HCT116 (cell line): ENCODE results near the gene HOXD8. TPM values are rescaled to one million over a fixed set of nuclear protein-coding genes. Genes with fewer than 3 reads are reported as not detected.

Source experiments
- ATAC-seq: fragments of 200-7000 bp; cut with Tn5 transposase; 2 replicates; pipeline ENCODE4 v1.9.1; 2020; ENCODE audit warnings: mild to moderate bottlenecking, moderate library complexity
- BruUV-seq: library from RNA; stranded (reverse); fragments of 400-500 nt; replicated peaks from 2 replicates; lab custom pipeline; 2021; lab: Mats Ljungman, UMichigan
- CTCF ChIA-PET: fragments of 300-600 bp; sonication (Branson Sonifier 250); formaldehyde crosslinking; loops from one replicate; lab custom pipeline; 2021; ENCODE audit warnings: antibody characterized with exemption; lab: Charles Lee
- POLR2A ChIA-PET: fragments of 300-600, 350-600 bp; sonication (Branson Sonifier 250); formaldehyde crosslinking; loops from one replicate; lab custom pipeline; 2021; ENCODE audit warnings: antibody characterized with exemption; lab: Charles Lee
- RAD21 ChIA-PET, 2 experiments: fragments of 300-600 bp; sonication (Branson Sonifier 250); formaldehyde crosslinking; loops; one replicate each; lab custom pipeline; 2023; ENCODE audit warnings: low total read pairs in 2 of 2; ENCODE audit not compliant: uncharacterized antibody in 2 of 2, unreplicated experiment in 2 of 2, low non-redundant PET in 1 of 2; lab: Charles Lee
- DNase-seq: peaks from one replicate; pipeline ENCODE4 v3.0.0-alpha.2; 2010; ENCODE audit warnings: low read depth, low spot score
- H2AFZ ChIP-seq: fragments of 200-600 bp; shearing (Covaris generic), sonication (generic); 2 replicates; pipeline ENCODE4 v1.6.1; 2017; ENCODE audit warnings: low read depth, mixed run types, mixed read lengths, antibody characterized with exemption, low read length; ENCODE audit not compliant: poor library complexity, severe bottlenecking
- H3K27ac ChIP-seq: 2 replicates; pipeline ENCODE4 v1.5.1; 2012; ENCODE audit warnings: low read depth, low read length
- H3K27me3 ChIP-seq: fragments of 200-600 bp; sonication (generic); 2 replicates; pipeline ENCODE4 v1.6.1; 2016; ENCODE audit warnings: mixed run types, low read length, mixed read lengths; ENCODE audit not compliant: insufficient read depth
- H3K36me3 ChIP-seq, 2 experiments: fragments of 200-500 bp in 1 of 2; fragments of 200-600 bp in 1 of 2; sonication (Bioruptor generic) in 1 of 2; sonication (generic) in 1 of 2; 2 replicates each; pipeline versions ENCODE4 v1.5.1 to v1.6.1; 2014 to 2016; ENCODE audit warnings: low read length in 2 of 2, inconsistent platforms in 1 of 2, mixed read lengths in 1 of 2, mixed run types in 1 of 2; ENCODE audit not compliant: insufficient read depth in 2 of 2, control insufficient read depth in 1 of 2
- H3K4me1 ChIP-seq, 2 experiments: fragments of 200-600 bp in 1 of 2; sonication (generic) in 1 of 2; 2 replicates each; pipeline versions ENCODE4 v1.5.1 to v1.6.1; 2012 to 2017; ENCODE audit warnings: low read length in 2 of 2, inconsistent platforms in 1 of 2, mild to moderate bottlenecking in 1 of 2, mixed read lengths in 1 of 2, mixed run types in 1 of 2, moderate library complexity in 1 of 2; ENCODE audit not compliant: insufficient read depth in 2 of 2, control insufficient read depth in 1 of 2
- H3K4me2 ChIP-seq: fragments of 200-600 bp; sonication (generic); 2 replicates; pipeline ENCODE4 v1.6.1; 2017; ENCODE audit warnings: mixed run types, low read length, mixed read lengths
- H3K4me3 ChIP-seq, 2 experiments: fragments of 200-600 bp in 1 of 2; sonication (generic) in 1 of 2; replicated peaks in 1 of 2; 2 replicates each; pipeline ENCODE4 v1.5.1; 2011 to 2016; ENCODE audit warnings: low read length in 2 of 2, control low read depth in 1 of 2, low read depth in 1 of 2, mild to moderate bottlenecking in 1 of 2, mixed read lengths in 1 of 2, mixed run types in 1 of 2
- H3K79me2 ChIP-seq: fragments of 200-600 bp; sonication (generic); 2 replicates; pipeline ENCODE4 v1.6.1; 2017; ENCODE audit warnings: mild to moderate bottlenecking, mixed run types, low read length, moderate library complexity, mixed read lengths; ENCODE audit not compliant: insufficient read depth
- H3K9ac ChIP-seq: fragments of 200-600 bp; sonication (generic); 2 replicates; pipeline ENCODE4 v1.6.1; 2016; ENCODE audit warnings: low read length, mixed read lengths
- H3K9me2 ChIP-seq: fragments of 200-600 bp; sonication (generic), shearing (Covaris generic); 2 replicates; pipeline ENCODE4 v1.6.1; 2017; ENCODE audit warnings: mixed run types, mild to moderate bottlenecking, moderate library complexity; ENCODE audit not compliant: insufficient read depth
- H3K9me3 ChIP-seq, 2 experiments: fragments of 200-500 bp in 1 of 2; fragments of 200-600 bp in 1 of 2; sonication (Bioruptor generic) in 1 of 2; sonication (generic) in 1 of 2; 2 replicates each; pipeline ENCODE4 v1.6.1; 2014 to 2017; ENCODE audit warnings: low read length in 2 of 2, mixed read lengths in 2 of 2, inconsistent platforms in 1 of 2, low read depth in 1 of 2, mild to moderate bottlenecking in 1 of 2, mixed run types in 1 of 2, moderate library complexity in 1 of 2; ENCODE audit not compliant: control insufficient read depth in 1 of 2, insufficient read depth in 1 of 2
- H4K20me1 ChIP-seq: fragments of 200-600 bp; sonication (generic), shearing (Covaris generic); 2 replicates; pipeline ENCODE4 v1.6.1; 2017; ENCODE audit warnings: mixed run types, mild to moderate bottlenecking, moderate library complexity; ENCODE audit not compliant: insufficient read depth
- CBX3 ChIP-seq: IDR thresholded peaks from 2 replicates; pipeline ENCODE4 v1.6.1; 2012; ENCODE audit warnings: low read depth
- EGR1 ChIP-seq: IDR thresholded peaks from 2 replicates; pipeline ENCODE4 v1.6.1; 2012; ENCODE audit warnings: low read depth
- ELF1 ChIP-seq: IDR thresholded peaks from 2 replicates; pipeline ENCODE4 v1.6.1; 2012; ENCODE audit warnings: low read depth, borderline replicate concordance
- EZH2phosphoT487 ChIP-seq: fragments of 200-600 bp; IDR thresholded peaks from 2 replicates; pipeline ENCODE4 v1.6.1; 2018; ENCODE audit warnings: antibody characterized with exemption, borderline replicate concordance
- FOSL1 ChIP-seq: IDR thresholded peaks from 2 replicates; pipeline ENCODE4 v1.6.1; 2012; ENCODE audit warnings: low read depth
- POLR2AphosphoS5 ChIP-seq: IDR thresholded peaks from 2 replicates; pipeline ENCODE4 v1.6.1; 2011; ENCODE audit warnings: mild to moderate bottlenecking, low read depth, low read length, moderate library complexity
- SIN3A ChIP-seq: IDR thresholded peaks from 2 replicates; pipeline ENCODE4 v1.6.1; 2012; ENCODE audit warnings: low read depth
- SP1 ChIP-seq: IDR thresholded peaks from 2 replicates; pipeline ENCODE4 v1.6.1; 2012; ENCODE audit warnings: low read depth
- SRF ChIP-seq: IDR thresholded peaks from 2 replicates; pipeline ENCODE4 v1.6.1; 2012; ENCODE audit warnings: low read depth
- ZFX ChIP-seq: fragments of 450-650 bp; IDR thresholded peaks from 2 replicates; pipeline ENCODE4 v1.6.1; 2017
- ZNF274 ChIP-seq: fragments of 200-500 bp; sonication (Bioruptor generic); IDR thresholded peaks from 2 replicates; pipeline ENCODE4 v1.6.1; 2014; ENCODE audit warnings: mild to moderate bottlenecking, low read depth, low read length, inconsistent platforms
- intact Hi-C: fragments of 100-400 bp; cut with micrococcal nuclease; formaldehyde crosslinking; loops from 2 replicates; pipeline ENCODE4 v1.10.0; 2022
- total RNA-seq: library from RNA; stranded (reverse); gene quantifications from one replicate; pipeline ENCODE4 v1.2.1, GENCODE V29; 2021; ENCODE audit not compliant: unreplicated experiment
- TF ChIP-seq, protein P1 (sequence below): IDR thresholded peaks from 2 replicates; pipeline ENCODE4 v1.6.1; 2012
- TF ChIP-seq, protein P2 (sequence below), 3 experiments: fragments of 200-600 bp in 1 of 3; sonication (generic) in 1 of 3; IDR thresholded peaks in 2 of 3; conservative IDR thresholded peaks in 1 of 3; 2 replicates each; pipeline ENCODE4 v1.5.1; 2012 to 2017; ENCODE audit warnings: low read depth in 2 of 3, low read length in 2 of 3, antibody characterized with exemption in 1 of 3, borderline replicate concordance in 1 of 3, control low read depth in 1 of 3, mild to moderate bottlenecking in 1 of 3, mixed read lengths in 1 of 3, mixed run types in 1 of 3, moderate library complexity in 1 of 3; ENCODE audit not compliant: insufficient read depth in 1 of 3
- TF ChIP-seq, protein P3 (sequence below): IDR thresholded peaks from 2 replicates; pipeline ENCODE4 v1.6.1; 2011; ENCODE audit warnings: mild to moderate bottlenecking, low read length, moderate library complexity; ENCODE audit not compliant: insufficient replicate concordance; ENCODE audit errors: extremely low read depth
- TF ChIP-seq, protein P4 (sequence below): IDR thresholded peaks from 2 replicates; pipeline ENCODE4 v1.6.1; 2012
- TF ChIP-seq, protein P5 (sequence below): IDR thresholded peaks from 2 replicates; pipeline ENCODE4 v1.6.1; 2012; ENCODE audit warnings: low read depth

Gene HOXD8
- total RNA-seq, 1 experiment from 2014 or later: 6.0 TPM

DNA sequence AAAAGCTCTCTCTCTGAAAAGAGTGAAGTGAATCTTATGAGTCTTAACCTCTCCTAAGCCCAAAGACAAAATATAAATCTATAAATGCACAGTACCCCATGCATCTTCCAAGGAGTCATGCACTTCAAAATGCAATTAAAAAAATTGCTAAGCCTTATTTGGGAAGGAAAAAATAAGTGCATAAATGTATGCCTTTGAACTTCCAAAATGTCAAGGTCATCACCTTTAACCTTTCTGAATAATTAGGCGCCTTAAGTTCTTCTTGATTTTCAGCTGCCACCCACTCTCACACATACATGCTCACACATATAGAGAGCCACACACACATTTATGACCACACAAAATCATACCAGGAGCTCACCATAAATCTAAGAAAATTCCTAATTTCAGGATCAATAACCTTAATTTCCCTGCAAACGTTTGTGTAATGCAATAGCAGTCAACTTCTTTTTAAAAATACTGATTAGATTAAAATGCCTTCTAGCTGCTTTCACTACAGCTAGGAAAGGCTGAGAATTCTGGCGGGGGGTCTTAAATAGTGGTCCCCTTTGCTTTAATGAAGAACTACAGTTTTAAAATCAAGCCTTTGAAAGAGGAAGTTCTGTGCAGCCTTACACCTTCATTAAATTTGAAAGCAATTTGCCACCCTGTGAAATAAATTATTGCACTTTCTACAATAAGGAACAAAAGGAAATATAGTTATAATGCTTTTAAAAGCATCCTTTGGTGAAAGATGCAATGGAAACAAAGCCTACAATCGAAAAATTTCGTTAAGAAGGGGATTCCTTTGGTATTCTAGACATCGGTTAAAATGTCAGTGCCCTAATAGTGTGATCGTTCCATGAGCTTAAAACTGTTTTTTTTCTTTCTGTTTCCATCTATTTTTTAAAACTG is 18.8 kb upstream of the HOXD8 start:
- Histone ChIP-seq H3K79me2 (no peaks in the 10 kb centered on the region), H3K9me2 (no peaks in the 10 kb centered on the region), H3K9me3 (no peaks in the 10 kb centered on the region), H3K27ac (no peak overlapping the region), H3K36me3 (no peaks in the 10 kb centered on the region), H3K27me3 (no peaks in the 10 kb centered on the region), H3K9ac (no peak overlapping the region), H3K4me2 (peak overlapping the region; percentile 37), H3K4me3 (no peak overlapping the region), H4K20me1 (no peaks in the 10 kb centered on the region), H3K4me1 (peaks cover 0 to 18% of the 10 kb centered on the region in 2 experiments; a peak in 1 of 4 replicates), H2AFZ (peak overlapping the region; percentile 88)
- BruUV-seq: no TSS peak
- no peak for TF ChIP-seq ZNF274
- no peak for TF ChIP-seq ZFX
- TF ChIP-seq, protein P1, sequence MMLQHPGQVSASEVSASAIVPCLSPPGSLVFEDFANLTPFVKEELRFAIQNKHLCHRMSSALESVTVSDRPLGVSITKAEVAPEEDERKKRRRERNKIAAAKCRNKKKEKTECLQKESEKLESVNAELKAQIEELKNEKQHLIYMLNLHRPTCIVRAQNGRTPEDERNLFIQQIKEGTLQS: no peak
- no peak for TF ChIP-seq SP1
- TF ChIP-seq EZH2phosphoT487: no peak
- TF ChIP-seq, protein P2, sequence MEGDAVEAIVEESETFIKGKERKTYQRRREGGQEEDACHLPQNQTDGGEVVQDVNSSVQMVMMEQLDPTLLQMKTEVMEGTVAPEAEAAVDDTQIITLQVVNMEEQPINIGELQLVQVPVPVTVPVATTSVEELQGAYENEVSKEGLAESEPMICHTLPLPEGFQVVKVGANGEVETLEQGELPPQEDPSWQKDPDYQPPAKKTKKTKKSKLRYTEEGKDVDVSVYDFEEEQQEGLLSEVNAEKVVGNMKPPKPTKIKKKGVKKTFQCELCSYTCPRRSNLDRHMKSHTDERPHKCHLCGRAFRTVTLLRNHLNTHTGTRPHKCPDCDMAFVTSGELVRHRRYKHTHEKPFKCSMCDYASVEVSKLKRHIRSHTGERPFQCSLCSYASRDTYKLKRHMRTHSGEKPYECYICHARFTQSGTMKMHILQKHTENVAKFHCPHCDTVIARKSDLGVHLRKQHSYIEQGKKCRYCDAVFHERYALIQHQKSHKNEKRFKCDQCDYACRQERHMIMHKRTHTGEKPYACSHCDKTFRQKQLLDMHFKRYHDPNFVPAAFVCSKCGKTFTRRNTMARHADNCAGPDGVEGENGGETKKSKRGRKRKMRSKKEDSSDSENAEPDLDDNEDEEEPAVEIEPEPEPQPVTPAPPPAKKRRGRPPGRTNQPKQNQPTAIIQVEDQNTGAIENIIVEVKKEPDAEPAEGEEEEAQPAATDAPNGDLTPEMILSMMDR (IDR thresholded peaks at IDR 0.05 in 2 of 3, conservative IDR thresholded peaks at IDR 0.05 in 1 of 3; ENCODE audit: borderline replicate concordance in 1 of 3, insufficient read depth in 1 of 3, low read depth in 2 of 3, low read length in 2 of 3): no peak
- TF ChIP-seq, protein P3, sequence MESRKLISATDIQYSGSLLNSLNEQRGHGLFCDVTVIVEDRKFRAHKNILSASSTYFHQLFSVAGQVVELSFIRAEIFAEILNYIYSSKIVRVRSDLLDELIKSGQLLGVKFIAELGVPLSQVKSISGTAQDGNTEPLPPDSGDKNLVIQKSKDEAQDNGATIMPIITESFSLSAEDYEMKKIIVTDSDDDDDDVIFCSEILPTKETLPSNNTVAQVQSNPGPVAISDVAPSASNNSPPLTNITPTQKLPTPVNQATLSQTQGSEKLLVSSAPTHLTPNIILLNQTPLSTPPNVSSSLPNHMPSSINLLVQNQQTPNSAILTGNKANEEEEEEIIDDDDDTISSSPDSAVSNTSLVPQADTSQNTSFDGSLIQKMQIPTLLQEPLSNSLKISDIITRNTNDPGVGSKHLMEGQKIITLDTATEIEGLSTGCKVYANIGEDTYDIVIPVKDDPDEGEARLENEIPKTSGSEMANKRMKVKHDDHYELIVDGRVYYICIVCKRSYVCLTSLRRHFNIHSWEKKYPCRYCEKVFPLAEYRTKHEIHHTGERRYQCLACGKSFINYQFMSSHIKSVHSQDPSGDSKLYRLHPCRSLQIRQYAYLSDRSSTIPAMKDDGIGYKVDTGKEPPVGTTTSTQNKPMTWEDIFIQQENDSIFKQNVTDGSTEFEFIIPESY: no peak
- no peak for TF ChIP-seq SRF
- TF ChIP-seq, protein P4, sequence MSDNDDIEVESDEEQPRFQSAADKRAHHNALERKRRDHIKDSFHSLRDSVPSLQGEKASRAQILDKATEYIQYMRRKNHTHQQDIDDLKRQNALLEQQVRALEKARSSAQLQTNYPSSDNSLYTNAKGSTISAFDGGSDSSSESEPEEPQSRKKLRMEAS: no peak
- TF ChIP-seq FOSL1: no peak
- TF ChIP-seq SIN3A: no peak
- TF ChIP-seq EGR1: no peak
- TF ChIP-seq ELF1: no peak
- TF ChIP-seq, protein P5, sequence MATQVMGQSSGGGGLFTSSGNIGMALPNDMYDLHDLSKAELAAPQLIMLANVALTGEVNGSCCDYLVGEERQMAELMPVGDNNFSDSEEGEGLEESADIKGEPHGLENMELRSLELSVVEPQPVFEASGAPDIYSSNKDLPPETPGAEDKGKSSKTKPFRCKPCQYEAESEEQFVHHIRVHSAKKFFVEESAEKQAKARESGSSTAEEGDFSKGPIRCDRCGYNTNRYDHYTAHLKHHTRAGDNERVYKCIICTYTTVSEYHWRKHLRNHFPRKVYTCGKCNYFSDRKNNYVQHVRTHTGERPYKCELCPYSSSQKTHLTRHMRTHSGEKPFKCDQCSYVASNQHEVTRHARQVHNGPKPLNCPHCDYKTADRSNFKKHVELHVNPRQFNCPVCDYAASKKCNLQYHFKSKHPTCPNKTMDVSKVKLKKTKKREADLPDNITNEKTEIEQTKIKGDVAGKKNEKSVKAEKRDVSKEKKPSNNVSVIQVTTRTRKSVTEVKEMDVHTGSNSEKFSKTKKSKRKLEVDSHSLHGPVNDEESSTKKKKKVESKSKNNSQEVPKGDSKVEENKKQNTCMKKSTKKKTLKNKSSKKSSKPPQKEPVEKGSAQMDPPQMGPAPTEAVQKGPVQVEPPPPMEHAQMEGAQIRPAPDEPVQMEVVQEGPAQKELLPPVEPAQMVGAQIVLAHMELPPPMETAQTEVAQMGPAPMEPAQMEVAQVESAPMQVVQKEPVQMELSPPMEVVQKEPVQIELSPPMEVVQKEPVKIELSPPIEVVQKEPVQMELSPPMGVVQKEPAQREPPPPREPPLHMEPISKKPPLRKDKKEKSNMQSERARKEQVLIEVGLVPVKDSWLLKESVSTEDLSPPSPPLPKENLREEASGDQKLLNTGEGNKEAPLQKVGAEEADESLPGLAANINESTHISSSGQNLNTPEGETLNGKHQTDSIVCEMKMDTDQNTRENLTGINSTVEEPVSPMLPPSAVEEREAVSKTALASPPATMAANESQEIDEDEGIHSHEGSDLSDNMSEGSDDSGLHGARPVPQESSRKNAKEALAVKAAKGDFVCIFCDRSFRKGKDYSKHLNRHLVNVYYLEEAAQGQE: no peak
- no peak for TF ChIP-seq POLR2AphosphoS5
- no peak for TF ChIP-seq CBX3
- no peak for ATAC-seq
- no peak for DNase-seq
- ChIA-PET CTCF (interaction anchor here (0.7 to 2.2 kb wide), 9 partner anchors 9 to 782 kb away, joined by 3 to 11 read pairs (median 7); no protein-coding TSS in a partner anchor), RAD21 (no interaction called here), POLR2A (no interaction called here)
- intact Hi-C loops: no loop called here
